Midbrain (tissue), 1 donor: ENCODE data around the gene PRLH.

Experiments used
- DNase-seq: peaks from one replicate; lab custom pipeline; 2025; lab: John Stamatoyannopoulos, UW

The PRLH gene

GRCh38 chr2:237564526-237565131, 1.7 kb upstream of the PRLH start:
- no peak for DNase-seq

- no peak for DNase-seq
These were observed 400 bp upstream of the PRLH start for GRCh38 chr2:237565974-237566373.

DNA sequence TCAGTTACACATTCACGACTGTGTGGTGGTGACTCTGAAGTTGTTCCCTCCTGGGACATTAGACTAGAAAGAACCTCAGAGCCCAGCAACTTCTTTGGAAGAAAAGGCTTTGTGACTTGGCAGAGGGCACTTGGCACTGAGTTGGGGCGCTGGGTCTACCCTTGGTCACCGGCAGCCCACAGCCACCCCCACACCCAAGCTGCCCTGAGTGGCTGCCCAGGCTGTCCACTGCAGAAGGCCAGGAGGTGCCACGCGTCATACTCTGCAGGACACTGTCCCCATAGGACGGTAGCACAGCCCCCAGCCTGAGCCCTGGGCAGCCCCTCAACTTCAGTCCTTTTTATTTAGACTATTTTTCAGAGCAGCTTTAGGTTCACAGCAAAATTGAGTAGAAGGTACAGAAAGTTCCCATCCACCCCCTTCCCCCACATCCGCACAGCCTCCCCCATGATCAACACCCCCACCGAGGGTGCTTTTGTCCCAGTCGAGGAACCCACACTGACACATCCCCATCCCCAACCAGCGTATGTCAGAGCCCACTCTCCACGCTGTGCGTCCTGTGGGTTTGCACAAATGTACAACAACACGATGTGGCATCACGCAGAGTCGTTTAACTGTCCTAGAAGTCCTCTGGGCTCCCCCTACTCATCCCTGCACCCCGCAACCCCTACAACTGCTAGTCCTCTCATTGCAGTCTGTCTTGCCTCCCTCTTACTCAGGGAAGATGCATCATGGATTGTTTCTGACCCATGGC, 1.1 kb downstream of the PRLH start:
- peak; percentile 35 for DNase-seq

GRCh38 chr2:237568121-237568660, 1.8 kb downstream of the PRLH start:
- no peak for DNase-seq

GRCh38 chr2:237569041-237569440, 2.7 kb downstream of the PRLH start:
- DNase-seq = no peak

DNA sequence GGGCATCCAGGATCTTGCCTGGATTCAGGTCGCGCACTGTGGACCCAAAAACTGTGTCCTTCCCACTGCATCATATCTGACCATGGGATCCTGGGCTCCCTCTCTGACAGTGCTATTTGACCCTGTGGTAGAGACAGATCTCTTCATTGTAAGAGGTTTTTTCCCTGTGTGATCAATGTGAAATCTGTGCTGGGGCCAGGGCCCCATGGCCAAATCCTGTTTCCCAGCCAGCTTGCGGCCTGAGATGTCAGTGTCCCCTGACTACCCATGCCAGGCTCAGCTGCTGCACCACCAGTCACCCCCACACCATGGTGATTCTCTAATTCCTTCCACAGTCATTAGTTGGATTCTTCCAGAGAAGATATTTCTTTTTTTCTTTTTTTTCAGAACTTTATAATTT, 3.5 kb downstream of the PRLH start:
- DNase-seq = no peak

DNA sequence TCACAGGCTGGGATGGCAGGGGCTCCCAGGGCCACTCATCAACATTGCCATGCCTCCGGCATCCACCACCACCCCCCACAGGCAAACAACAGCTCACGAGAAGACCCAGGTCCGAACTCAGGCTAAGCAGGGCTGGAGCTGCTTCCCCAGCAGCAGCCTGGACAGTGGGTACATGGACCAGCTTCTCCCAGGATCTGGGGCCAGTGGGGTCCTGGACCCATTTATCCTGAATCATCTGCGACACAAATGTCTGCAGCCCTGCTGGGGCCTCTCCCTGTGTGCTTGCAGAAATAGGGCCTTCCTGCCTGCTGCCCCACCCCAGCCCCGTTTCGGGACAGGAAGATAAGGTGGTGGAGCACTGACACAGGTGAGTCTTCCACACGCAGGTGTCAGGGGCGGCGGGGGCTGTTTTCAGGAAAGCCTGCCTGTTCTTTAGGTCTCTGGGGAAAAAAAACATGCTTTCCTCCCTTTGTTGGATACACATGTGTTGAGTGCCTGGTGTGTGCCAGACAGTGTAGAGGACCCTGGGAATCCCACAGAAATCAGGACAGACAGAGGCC, 4.5 kb downstream of the PRLH start:
- no peak for DNase-seq

- DNase-seq = no peak
These were observed 5.2 kb downstream of the PRLH start for GRCh38 chr2:237571551-237571950.

DNA sequence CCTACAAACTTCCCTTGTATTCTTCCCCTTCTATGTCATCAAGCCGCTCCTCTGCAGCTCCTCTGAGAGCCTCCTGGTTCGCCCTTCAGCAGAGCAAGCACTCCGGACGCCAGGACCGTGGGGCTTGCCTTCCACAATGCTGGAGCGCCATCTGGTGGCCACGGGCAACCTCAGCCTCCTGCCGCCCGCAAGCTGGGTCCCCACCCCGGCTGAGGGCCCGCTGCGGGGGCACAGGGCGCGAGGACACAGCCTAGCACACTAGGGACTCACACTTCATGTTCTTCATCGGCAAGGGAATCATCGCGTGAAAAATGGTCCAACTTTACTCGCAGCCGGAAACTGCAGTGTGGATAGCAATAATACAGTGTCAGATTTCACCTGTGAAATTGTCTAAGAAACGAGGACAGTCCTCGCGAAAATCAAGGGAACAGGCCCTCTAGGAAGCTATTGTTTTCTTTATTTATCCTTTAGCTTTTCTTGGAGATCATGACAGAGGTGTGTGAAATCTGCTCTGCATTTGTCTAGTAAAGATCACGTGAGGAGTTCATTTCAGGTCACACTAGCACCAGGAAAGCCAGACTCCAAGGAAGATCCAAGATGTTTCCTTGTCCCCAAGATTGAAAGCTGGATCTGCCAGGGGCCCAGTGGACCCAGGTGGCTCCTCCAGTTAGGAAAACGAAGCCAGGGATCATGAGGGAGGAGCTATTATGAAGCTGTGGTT, 5.8 kb downstream of the PRLH start:
- DNase-seq = peak; percentile 85

- DNase-seq = no peak
These were observed 6.3 kb downstream of the PRLH start for GRCh38 chr2:237572742-237573101.

GRCh38 chr2:237573721-237574415, 7.5 kb downstream of the PRLH start:
- DNase-seq = no peak

DNA sequence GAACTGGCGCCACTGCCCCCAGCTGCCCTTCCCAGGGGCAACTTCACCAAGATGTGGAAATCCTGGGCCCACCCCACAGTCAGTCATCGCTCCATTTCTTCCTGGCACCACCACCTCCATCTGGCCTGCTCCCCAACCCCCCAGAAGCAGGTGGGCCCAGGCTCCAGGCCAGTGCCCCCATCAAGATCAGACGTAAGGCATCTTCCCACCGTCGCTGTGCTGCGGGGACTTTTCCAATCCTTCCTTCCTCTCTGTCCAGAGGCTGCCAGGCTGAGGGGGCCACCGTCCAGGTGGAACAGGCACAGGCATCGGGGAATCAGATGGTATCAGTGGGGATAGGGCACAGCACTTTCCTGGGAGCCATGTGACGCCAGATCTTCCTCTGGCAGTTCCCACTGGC, 8.1 kb downstream of the PRLH start:
- DNase-seq = no peak

GRCh38 chr2:237574894-237575868, 8.8 kb downstream of the PRLH start:
- DNase-seq = no peak

DNA sequence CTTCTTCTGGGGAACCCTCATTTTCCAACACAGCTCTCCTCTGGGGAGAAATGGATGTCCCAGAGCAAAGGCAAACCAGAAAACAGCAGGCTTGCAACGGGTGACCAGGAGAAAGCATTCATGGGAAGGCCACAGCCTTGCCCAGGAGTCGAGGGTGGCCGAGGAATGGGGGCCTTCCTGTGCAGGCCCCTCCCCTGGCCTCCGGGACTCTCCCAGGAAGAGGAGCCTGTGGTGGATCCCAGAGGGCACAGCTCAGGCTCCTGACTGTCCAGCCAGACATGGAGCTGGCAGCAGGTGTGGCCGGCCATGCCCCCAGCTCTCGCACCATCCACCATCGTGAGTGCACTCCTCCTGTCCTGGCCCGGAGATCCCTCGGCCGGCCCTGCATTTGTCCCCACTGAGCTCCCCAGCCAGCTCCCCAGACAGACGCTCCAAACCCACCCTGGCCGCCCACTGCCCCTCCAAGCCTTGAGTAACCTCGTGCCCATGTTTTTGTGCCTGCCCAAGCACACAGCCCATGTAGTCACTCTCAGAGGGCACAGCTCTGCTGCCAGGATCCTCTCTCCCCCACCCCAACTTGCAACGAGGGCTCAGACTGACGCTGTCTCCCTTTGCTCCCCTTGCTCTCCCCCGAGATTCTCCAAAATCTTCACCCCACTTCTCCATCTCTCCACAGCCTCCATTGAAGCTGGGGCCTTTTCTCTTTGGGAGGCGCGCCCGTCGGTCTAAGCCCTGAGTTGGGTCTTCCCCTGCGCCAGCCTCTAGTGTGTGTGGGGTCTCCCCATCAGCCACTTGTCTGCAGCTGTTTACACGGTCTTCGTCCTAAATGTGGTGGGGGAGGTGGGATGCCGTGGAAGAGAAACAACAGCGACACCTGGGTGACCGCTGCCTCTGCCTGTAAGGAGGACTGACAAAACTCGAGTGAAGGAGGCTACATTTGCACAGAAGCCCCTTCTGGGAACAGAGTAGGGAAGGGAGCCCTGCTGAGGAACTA, 9.8 kb downstream of the PRLH start:
- no peak for DNase-seq

GRCh38 chr2:237576974-237577373, 10.6 kb downstream of the PRLH start:
- DNase-seq = no peak

GRCh38 chr2:237577458-237577857, 11.1 kb downstream of the PRLH start:
- DNase-seq = no peak

DNA sequence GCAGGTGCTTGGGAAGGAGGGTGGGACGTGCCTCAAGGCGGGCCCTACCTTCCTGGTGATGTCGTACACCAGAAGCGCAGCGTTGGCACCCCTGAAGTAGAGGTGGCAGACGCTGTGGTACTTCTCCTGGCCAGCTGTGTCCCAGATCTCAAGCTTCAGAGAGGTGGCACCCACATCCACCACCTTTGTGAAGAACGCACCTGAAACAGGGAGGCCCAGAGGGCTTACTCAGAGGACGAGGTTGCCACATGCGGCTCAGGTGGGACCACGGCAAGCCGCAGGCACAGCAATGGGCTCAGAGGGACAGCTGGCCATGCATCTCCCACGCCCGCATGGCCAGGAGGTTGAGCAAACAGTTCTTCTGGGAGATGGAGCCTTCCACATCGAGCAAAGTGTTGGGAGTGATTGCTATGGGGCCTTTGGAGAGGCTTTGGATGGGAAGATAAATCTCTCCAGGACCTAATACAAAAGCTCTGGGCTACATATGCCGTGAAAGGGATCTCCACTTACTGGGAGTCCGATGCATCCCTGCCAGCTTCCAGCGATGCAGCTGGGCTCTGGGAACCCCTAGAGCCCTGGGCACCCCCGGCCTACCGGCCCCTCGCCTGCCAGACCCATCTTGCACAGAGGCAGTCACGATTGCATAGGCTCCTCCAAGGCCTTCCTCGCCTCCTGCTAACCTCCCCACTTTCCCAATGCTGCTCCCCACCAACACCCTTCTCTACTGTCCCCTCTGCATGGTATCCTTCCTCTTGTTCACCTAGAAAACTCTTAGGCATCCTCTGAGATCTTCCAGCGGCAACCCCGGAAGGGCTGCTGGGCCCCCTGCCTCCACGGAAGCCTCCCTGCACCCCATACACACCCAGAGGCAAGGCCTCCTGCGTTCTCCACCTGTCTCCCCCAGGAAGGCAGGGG, 11.8 kb downstream of the PRLH start:
- no peak for DNase-seq

DNA sequence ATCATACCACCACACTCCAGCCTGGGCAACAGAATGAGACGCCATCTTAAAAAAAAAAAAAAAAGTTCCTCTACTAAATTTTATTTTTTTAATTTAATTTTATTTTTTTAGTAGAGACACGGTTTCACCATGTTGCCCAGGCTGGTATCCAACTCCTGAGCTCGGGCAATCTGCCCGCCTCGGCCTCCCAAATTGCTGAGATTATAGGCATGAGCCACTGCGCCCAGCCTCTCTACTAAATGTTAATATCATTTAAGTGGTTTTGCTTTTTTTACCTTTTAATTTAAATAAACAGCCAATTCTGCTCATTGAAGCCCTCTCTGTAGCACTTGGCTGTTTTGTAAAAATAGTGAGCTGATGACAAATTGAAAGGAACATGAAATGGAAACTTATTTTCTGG, 15.0 kb downstream of the PRLH start:
- no peak for DNase-seq
